ENCODE results near the gene BBX.

Gene BBX

GRCh38 chr3:107837895-107838612 lies 315.3 kb downstream of the BBX start:
- DNase-seq (ENCODE audit: low read depth in 2 of 2): no peak

DNA sequence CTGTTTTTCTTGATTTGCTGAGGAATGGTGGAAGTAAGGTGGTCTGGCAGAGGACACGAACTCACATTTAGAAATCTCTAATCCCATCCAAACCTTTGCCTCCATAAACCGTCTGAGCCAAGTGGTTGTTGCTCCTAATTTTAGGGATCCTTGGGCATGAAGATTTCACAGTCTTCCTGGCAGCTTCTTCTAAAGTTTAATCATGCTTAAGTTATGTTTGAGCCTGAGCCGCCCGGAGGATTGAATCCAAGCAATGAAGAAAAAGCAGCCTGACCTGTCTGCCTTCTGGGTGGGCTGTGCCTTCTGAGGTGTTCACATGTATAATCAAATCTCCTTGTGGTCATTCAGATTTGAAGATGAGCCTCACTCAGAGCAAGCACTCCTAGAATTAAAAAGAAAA lies 319.1 kb downstream of the BBX start:
- no peak for DNase-seq (ENCODE audit: low read depth in 2 of 2)

DNA sequence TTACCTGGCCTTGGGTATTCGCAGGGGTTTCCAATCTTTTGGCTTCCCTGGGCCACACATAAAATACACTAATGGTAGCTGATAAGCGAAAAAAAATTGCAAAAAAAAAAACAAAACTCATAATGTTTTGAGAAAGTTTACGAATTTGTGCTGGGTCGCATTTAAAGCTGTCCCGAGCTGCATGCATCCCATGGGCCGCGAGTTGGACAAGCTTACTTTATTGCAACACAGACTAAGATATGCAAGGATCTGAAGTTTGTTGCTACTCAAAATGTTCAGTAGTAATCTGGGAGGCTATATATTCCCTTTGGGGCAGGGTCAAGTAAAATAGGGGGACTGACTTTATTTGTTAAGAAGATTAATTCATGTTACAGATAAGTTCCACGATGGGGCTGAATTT lies 320.2 kb downstream of the BBX start:
- DNase-seq (ENCODE audit: low read depth in 2 of 2): no peak

DNA sequence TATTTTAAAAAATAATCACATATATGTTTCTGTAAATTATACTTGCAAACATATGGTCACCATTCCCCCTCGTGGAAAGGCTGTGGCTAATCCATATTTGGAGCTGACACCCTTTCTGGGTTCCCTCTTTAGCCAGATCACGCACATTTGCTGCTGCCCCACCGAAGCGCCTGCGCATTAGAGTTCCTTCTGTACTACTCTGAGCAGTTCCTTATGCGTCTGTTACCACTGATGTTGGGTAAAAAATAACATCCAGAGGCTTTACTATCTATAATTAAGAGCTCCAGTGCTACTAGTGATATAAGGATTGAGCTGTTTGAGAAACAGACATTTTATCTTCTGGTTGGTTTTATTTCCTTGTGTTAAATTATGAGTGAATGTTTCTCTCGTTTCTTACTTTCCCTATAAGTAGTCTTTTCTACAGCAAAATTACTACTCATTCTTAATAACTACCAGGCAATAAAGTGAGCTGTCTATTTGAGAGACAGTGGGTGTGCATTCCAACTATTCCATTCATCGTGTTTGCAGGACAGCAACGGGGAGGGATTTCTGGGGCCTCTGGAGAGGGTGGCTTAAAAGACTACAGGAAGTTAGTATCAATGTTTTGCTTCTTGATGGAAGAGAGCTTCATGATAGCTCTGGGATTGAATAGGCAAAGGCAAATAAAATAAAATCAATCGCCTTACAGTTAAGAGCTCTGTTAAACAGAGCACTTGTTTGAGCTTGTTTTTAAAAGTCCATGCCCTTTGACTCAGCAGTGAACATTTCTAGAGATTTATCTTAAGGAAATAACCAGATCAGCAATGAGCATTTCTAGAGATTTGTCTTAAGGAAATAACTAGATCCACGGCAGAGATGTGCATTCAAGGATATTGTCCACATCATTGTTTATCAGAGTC lies 322.9 kb downstream of the BBX start:
- no peak for DNase-seq (ENCODE audit: low read depth in 2 of 2)

DNA sequence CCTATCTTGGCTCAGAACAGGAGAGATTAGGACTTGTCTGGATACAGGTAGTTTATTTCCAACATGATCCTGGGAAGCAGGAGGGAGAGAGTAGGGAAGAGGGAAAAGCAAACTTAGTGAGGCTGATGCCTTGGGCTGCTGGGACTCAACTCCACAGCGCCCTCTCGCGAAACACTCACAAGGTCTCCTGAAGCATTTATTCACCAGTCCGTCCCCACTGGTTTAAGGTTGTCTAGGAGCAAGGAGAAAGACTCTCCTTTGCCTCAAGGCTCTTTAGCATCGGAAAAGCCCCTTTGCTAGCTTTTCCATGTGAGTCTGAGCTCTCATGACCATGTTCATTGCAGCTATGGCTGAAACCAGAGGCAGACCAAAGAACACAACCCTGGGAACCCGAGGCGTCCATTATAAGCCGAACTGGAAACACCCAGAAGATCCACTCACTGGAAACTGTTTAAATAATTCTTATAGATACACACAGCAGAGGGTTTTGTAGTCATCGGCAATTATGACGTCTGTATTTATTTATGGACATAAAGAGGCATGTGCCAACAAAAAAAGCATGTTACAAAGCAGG lies 323.6 kb downstream of the BBX start:
- peak; percentile 32 to 41 for DNase-seq (ENCODE audit: low read depth in 2 of 2)

GRCh38 chr3:107847791-107848190 lies 325.0 kb downstream of the BBX start:
- no peak for DNase-seq (ENCODE audit: low read depth in 2 of 2)

DNA sequence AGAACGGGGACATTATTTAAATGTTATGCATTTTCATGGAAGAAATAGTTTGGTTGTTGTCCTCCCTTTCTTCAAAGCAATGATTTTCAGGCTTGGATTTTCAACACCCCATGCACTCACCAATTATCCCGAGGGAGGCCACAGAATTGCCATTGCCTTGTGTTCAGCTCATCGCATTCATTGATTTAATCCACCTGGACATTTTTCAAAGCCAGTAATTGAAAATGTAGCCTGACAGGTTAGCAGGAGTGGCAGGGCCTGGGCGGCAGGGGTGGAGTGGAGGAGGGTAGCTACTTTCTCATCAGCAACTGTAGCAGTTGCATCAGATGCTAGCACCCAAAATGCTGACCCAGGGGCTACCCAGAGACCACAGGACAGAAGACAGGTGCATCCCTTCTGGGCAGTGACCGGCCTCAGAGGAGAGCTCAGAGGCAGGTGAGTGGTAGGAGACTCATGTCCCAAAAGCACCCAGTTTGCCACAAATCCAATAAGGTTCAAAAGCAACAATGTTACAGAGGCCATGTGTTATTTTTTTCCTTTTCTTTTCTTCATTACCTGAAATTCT lies 325.7 kb downstream of the BBX start:
- no peak for DNase-seq (ENCODE audit: low read depth in 2 of 2)

DNA sequence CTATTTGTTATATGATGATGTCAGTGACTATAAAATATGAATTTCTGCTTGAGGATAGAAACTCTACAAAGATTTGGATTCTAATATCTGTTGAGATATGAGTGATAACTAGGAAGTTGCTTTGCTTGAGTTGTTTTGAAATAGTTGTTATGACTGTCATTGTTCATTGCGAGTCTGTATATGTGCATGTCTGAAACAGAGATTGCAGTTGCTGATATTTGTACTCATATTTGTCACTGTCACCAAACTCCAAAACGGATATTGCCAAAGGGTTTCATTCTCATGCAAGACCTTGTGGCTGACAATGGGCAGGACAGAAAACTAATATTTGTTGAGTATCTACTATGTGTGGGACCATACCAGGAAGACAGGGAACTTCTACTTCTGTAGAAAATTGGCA lies 327.9 kb downstream of the BBX start:
- no peak for DNase-seq (ENCODE audit: low read depth in 2 of 2)

DNA sequence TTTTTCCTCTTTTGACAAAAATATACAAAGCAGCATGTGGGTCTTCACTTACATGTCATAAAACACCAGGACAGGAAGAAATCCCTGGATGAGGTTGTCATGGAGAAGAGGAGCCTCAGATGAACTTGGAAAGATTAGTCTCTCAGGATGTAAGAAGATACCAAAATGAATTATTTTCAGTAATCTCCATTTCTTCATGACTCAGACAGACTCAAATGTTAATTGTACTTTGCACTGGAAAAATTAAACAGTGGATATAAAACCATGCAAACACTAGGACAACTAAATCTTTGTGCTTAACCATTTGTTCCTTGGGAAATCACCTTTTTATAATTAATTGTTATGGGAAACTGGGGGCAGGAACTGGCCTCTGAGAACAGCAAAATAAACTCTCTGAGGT lies 331.1 kb downstream of the BBX start:
- DNase-seq (ENCODE audit: low read depth in 2 of 2): no peak

- no peak for DNase-seq (ENCODE audit: low read depth in 2 of 2)
Measured at GRCh38 chr3:107854733-107855132, 332.0 kb downstream of the BBX start.

DNA sequence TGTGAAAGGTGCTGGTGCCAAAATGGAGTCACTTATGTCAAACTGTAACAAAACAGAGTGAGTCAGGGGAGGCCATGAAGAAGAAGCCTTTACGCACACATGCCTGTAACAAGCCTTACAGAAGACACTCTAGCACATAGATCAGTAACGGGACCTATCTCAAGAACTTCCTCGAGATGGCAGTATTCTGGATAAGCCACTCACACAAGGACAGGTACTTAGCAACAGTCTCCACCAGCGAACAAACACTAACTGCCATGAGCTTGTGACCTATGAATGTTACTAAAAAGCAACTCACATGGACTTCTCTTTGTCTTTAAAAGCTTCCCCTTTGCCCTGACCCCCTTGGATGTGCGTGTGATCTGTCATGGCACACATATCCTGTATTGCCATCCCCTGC lies 332.9 kb downstream of the BBX start:
- no peak for DNase-seq (ENCODE audit: low read depth in 2 of 2)

GRCh38 chr3:107857854-107858253 lies 335.1 kb downstream of the BBX start:
- DNase-seq (ENCODE audit: low read depth in 2 of 2): no peak

GRCh38 chr3:107858876-107859275 lies 336.1 kb downstream of the BBX start:
- DNase-seq (ENCODE audit: low read depth in 2 of 2): no peak
